NB4 (cell line): Measurements from ENCODE around the gene TPM2.

Source experiments
- POLR2A ChIP-seq: IDR thresholded peaks from 2 replicates; pipeline ENCODE4 v1.6.1; 2011; ENCODE audit warnings: mild to moderate bottlenecking; ENCODE audit not compliant: insufficient read length; ENCODE audit errors: extremely low read depth
- TF ChIP-seq, protein P1 (sequence below): IDR thresholded peaks from one replicate; pipeline ENCODE4 v1.5.1; 2012; ENCODE audit warnings: low read depth, low read length
- TF ChIP-seq, protein P2 (sequence below): IDR thresholded peaks from 2 replicates; pipeline ENCODE4 v1.6.1; 2011; ENCODE audit warnings: low read depth, low read length

DNA sequence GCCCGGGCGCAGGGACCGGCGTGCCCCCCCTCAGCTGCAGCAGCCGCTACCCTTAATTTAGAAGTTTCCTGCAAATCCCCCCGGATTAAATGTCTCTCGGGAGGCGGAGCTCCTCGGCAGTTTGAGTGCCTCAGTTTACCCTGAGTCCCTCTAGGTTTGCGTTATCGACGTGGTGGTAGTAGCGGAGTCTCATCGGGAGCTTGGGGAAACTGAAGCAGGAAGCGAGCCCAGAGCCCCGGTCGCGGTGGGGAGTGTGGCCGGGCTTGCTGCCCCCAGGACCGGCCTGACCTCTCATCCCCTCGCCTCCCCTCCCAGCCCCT is 529 bp upstream of the TPM2 start:
- no peak for TF ChIP-seq POLR2A
- TF ChIP-seq, protein P1, sequence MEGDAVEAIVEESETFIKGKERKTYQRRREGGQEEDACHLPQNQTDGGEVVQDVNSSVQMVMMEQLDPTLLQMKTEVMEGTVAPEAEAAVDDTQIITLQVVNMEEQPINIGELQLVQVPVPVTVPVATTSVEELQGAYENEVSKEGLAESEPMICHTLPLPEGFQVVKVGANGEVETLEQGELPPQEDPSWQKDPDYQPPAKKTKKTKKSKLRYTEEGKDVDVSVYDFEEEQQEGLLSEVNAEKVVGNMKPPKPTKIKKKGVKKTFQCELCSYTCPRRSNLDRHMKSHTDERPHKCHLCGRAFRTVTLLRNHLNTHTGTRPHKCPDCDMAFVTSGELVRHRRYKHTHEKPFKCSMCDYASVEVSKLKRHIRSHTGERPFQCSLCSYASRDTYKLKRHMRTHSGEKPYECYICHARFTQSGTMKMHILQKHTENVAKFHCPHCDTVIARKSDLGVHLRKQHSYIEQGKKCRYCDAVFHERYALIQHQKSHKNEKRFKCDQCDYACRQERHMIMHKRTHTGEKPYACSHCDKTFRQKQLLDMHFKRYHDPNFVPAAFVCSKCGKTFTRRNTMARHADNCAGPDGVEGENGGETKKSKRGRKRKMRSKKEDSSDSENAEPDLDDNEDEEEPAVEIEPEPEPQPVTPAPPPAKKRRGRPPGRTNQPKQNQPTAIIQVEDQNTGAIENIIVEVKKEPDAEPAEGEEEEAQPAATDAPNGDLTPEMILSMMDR = no peak
- TF ChIP-seq, protein P2, sequence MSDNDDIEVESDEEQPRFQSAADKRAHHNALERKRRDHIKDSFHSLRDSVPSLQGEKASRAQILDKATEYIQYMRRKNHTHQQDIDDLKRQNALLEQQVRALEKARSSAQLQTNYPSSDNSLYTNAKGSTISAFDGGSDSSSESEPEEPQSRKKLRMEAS = no peak
